ENCODE results near the gene UGT2A1. TPM values are rescaled to one million over a fixed set of nuclear protein-coding genes. Genes with fewer than 3 reads are reported as not detected.

The UGT2A1 gene
- total RNA-seq, 1 experiment from 2014 or later: not detected

DNA sequence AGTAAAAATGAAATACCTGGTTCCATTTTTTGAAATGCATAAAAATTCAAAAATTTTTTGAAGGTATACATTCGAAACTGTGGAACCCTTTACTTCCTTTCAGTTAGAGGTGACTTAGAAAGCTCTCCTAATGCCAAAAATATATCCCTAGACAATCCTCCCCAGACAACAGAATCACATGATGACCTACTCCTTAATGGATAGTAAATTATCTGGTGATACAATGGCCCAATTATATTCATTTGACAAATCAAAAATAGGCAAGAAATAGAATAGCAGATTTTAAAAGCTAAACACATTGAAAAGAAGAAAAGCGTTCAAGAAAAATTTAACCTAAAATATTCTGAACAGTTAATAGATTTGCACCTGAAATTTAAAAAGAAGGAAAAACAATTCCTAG lies 10.1 kb downstream of the UGT2A1 start:
- TF ChIP-seq EZH2 (IDR thresholded peaks at IDR 0.05) (no peak), POLR2A (IDR thresholded peaks at IDR 0.05; ENCODE audit: borderline replicate concordance, extremely low read depth, insufficient read depth, insufficient read length) (no peak), FOSL1 (IDR thresholded peaks at IDR 0.05; ENCODE audit: low read depth) (no peak), CBX3 (IDR thresholded peaks at IDR 0.05; ENCODE audit: low read depth) (no peak), POLR2AphosphoS5 (IDR thresholded peaks at IDR 0.05; ENCODE audit: low read depth, low read length) (no peak), SIN3A (IDR thresholded peaks at IDR 0.05; ENCODE audit: low read depth) (no peak), SRF (IDR thresholded peaks at IDR 0.05; ENCODE audit: low read depth) (no peak), YY1 (IDR thresholded peaks at IDR 0.05; ENCODE audit: extremely low read depth, insufficient replicate concordance, low read depth, low read length) (no peak), SP1 (IDR thresholded peaks at IDR 0.05; ENCODE audit: low read depth) (no peak), ZFX (IDR thresholded peaks at IDR 0.05) (no peak), ELF1 (IDR thresholded peaks at IDR 0.05; ENCODE audit: borderline replicate concordance, low read depth) (no peak), JUND (IDR thresholded peaks at IDR 0.05) (no peak), ZNF274 (IDR thresholded peaks at IDR 0.05; ENCODE audit: low read depth, low read length) (no peak)
- TF ChIP-seq, protein P1, sequence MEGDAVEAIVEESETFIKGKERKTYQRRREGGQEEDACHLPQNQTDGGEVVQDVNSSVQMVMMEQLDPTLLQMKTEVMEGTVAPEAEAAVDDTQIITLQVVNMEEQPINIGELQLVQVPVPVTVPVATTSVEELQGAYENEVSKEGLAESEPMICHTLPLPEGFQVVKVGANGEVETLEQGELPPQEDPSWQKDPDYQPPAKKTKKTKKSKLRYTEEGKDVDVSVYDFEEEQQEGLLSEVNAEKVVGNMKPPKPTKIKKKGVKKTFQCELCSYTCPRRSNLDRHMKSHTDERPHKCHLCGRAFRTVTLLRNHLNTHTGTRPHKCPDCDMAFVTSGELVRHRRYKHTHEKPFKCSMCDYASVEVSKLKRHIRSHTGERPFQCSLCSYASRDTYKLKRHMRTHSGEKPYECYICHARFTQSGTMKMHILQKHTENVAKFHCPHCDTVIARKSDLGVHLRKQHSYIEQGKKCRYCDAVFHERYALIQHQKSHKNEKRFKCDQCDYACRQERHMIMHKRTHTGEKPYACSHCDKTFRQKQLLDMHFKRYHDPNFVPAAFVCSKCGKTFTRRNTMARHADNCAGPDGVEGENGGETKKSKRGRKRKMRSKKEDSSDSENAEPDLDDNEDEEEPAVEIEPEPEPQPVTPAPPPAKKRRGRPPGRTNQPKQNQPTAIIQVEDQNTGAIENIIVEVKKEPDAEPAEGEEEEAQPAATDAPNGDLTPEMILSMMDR (IDR thresholded peaks at IDR 0.05 in 2 of 3, conservative IDR thresholded peaks at IDR 0.05 in 1 of 3; ENCODE audit: borderline replicate concordance in 1 of 3, insufficient read depth in 1 of 3, low read depth in 2 of 3, low read length in 2 of 3): no peak
- TF ChIP-seq, protein P2, sequence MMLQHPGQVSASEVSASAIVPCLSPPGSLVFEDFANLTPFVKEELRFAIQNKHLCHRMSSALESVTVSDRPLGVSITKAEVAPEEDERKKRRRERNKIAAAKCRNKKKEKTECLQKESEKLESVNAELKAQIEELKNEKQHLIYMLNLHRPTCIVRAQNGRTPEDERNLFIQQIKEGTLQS (IDR thresholded peaks at IDR 0.05): no peak
- TF ChIP-seq, protein P3, sequence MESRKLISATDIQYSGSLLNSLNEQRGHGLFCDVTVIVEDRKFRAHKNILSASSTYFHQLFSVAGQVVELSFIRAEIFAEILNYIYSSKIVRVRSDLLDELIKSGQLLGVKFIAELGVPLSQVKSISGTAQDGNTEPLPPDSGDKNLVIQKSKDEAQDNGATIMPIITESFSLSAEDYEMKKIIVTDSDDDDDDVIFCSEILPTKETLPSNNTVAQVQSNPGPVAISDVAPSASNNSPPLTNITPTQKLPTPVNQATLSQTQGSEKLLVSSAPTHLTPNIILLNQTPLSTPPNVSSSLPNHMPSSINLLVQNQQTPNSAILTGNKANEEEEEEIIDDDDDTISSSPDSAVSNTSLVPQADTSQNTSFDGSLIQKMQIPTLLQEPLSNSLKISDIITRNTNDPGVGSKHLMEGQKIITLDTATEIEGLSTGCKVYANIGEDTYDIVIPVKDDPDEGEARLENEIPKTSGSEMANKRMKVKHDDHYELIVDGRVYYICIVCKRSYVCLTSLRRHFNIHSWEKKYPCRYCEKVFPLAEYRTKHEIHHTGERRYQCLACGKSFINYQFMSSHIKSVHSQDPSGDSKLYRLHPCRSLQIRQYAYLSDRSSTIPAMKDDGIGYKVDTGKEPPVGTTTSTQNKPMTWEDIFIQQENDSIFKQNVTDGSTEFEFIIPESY (IDR thresholded peaks at IDR 0.05; ENCODE audit: extremely low read depth, insufficient replicate concordance, low read length): no peak
- DNase-seq (ENCODE audit: low read depth, low spot score): no peak
- Histone ChIP-seq H3K27ac (ENCODE audit: low read depth, low read length) (no peak overlapping the region), H2AFZ (ENCODE audit: low read depth, low read length, poor library complexity, severe bottlenecking) (no peak overlapping the region), H4K20me1 (ENCODE audit: insufficient read depth) (no peaks in the 10 kb centered on the region), H3K9ac (ENCODE audit: low read length) (no peak overlapping the region), H3K9me3 (ENCODE audit: control insufficient read depth in 1 of 2, insufficient read depth in 1 of 2, low read depth in 1 of 2, low read length in 2 of 2) (no peaks in the 10 kb centered on the region), H3K4me3 (replicated peaks in 1 of 2; ENCODE audit: low read depth in 1 of 2, low read length in 2 of 2) (no peak overlapping the region), H3K4me1 (ENCODE audit: control insufficient read depth in 1 of 2, insufficient read depth in 2 of 2, low read length in 2 of 2) (no peaks in the 10 kb centered on the region), H3K79me2 (ENCODE audit: insufficient read depth, low read length) (no peaks in the 10 kb centered on the region), H3K9me2 (ENCODE audit: insufficient read depth) (no peaks in the 10 kb centered on the region), H3K36me3 (ENCODE audit: control insufficient read depth in 1 of 2, insufficient read depth in 2 of 2, low read length in 2 of 2) (no peaks in the 10 kb centered on the region), H3K4me2 (ENCODE audit: low read length) (no peak overlapping the region), H3K27me3 (ENCODE audit: insufficient read depth, low read length) (no peaks in the 10 kb centered on the region)
- ATAC-seq: no peak
- RAD21 ChIA-PET (ENCODE audit: low non-redundant PET in 1 of 2, low total read pairs in 2 of 2, uncharacterized antibody in 2 of 2, unreplicated experiment in 2 of 2): no interaction called here
- POLR2A ChIA-PET: no interaction called here
- CTCF ChIA-PET: no interaction called here
- no TSS peak for BruUV-seq (replicated peaks)
- intact Hi-C loops (cut with micrococcal nuclease): no loop called here

Measured in HCT116 (cell line).